Retina (tissue), 1 donor: ENCODE measurements around the gene EYS.
A peak's percentile ranks its signal among the peaks of the same experiment; 100 is the strongest.
"Not testable (repeated sequence)": the region's sequence is repeated elsewhere in the genome, so short reads cannot be mapped to it uniquely, and the experiment has no call there.

Experiments used
- DNase-seq: peaks from one replicate; pipeline ENCODE4 v3.0.0-alpha.2; 2016

EYS gene

GRCh38 chr6:63862486-63863198 lies 1844.4 kb downstream of the EYS start:
- DNase-seq: no peak

- DNase-seq: no peak
Observed at GRCh38 chr6:63859528-63859927, 1847.5 kb downstream of the EYS start.

GRCh38 chr6:63858691-63859090 lies 1848.3 kb downstream of the EYS start:
- no peak for DNase-seq

GRCh38 chr6:63856271-63856670 lies 1850.8 kb downstream of the EYS start:
- no peak for DNase-seq

- DNase-seq: no peak
Observed at GRCh38 chr6:63844287-63844686, 1862.7 kb downstream of the EYS start.

GRCh38 chr6:63839485-63839884 lies 1867.5 kb downstream of the EYS start:
- DNase-seq: no peak

GRCh38 chr6:63828678-63829077 lies 1878.3 kb downstream of the EYS start:
- not testable (repeated sequence) for DNase-seq

- no peak for DNase-seq
Observed at GRCh38 chr6:63824722-63825121, 1882.3 kb downstream of the EYS start.

GRCh38 chr6:63821442-63821841 lies 1885.6 kb downstream of the EYS start:
- no peak for DNase-seq

GRCh38 chr6:63819831-63820230 lies 1887.2 kb downstream of the EYS start:
- DNase-seq: no peak

GRCh38 chr6:63817492-63818050 lies 1889.5 kb downstream of the EYS start:
- no peak for DNase-seq

GRCh38 chr6:63816982-63817436 lies 1890.0 kb downstream of the EYS start:
- peak; percentile 47 for DNase-seq

- DNase-seq: no peak
Observed at GRCh38 chr6:63816401-63816981, 1890.5 kb downstream of the EYS start.

GRCh38 chr6:63814459-63814858 lies 1892.6 kb downstream of the EYS start:
- no peak for DNase-seq

- no peak for DNase-seq
Observed at GRCh38 chr6:63813566-63814120, 1893.4 kb downstream of the EYS start.

GRCh38 chr6:63808576-63808975 lies 1898.5 kb downstream of the EYS start:
- DNase-seq: no peak

- DNase-seq: no peak
Observed at GRCh38 chr6:63807056-63807455, 1900.0 kb downstream of the EYS start.

GRCh38 chr6:63806573-63806913 lies 1900.5 kb downstream of the EYS start:
- no peak for DNase-seq

- DNase-seq: no peak
Observed at GRCh38 chr6:63805808-63806572, 1901.0 kb downstream of the EYS start.

GRCh38 chr6:63805345-63805744 lies 1901.7 kb downstream of the EYS start:
- no peak for DNase-seq

- no peak for DNase-seq
Observed at GRCh38 chr6:63804381-63804956, 1902.6 kb downstream of the EYS start.

GRCh38 chr6:63803371-63803770 lies 1903.7 kb downstream of the EYS start:
- no peak for DNase-seq

GRCh38 chr6:63802606-63803206 lies 1904.3 kb downstream of the EYS start:
- DNase-seq: no peak
